Stomach (tissue), 9 donors: ENCODE measurements around the gene FBXW8. TPM values are rescaled to one million over a fixed set of nuclear protein-coding genes. Genes with fewer than 3 reads are reported as not detected.

Source experiments
- DNase-seq, 2 donors: peaks; one replicate each; pipeline versions ENCODE4 v3.0.0 to v3.0.0-alpha.2; 2013 to 2019
- H3K27ac ChIP-seq, 5 donors: fragments of 200-600 bp in 4 of 5; sonication (generic) in 4 of 5; one replicate each; pipeline ENCODE4 v1.5.1; 2013 to 2019; ENCODE audit warnings: mild to moderate bottlenecking in 1 of 5, moderate library complexity in 1 of 5
- H3K27me3 ChIP-seq, 3 donors: fragments of 200-600 bp; sonication (generic); one replicate each; pipeline ENCODE4 v1.5.1; 2017 to 2019; ENCODE audit warnings: mixed run types in 1 of 3
- H3K36me3 ChIP-seq, 4 donors: fragments of 200-600 bp; sonication (generic); 1 replicate in 3 of 4; 2 replicates in 1 of 4; pipeline ENCODE4 v1.5.1; 2016 to 2019
- H3K4me1 ChIP-seq, 4 donors: fragments of 200-600 bp; sonication (generic); one replicate each; pipeline ENCODE4 v1.5.1; 2016 to 2019
- H3K4me3 ChIP-seq, 4 donors: fragments of 200-600 bp; sonication (generic) in 3 of 4; one replicate each; pipeline ENCODE4 v1.5.1; 2016 to 2019; ENCODE audit warnings: mild to moderate bottlenecking in 1 of 4
- H3K9me3 ChIP-seq, 4 donors: fragments of 200-600 bp; sonication (generic); one replicate each; pipeline ENCODE4 v1.5.1; 2016 to 2019
- EP300 ChIP-seq: sonication (generic); formaldehyde crosslinking; IDR thresholded peaks from one replicate; pipeline ENCODE4 v1.6.1; 2017; ENCODE audit warnings: antibody characterized with exemption
- POLR2A ChIP-seq, 4 donors: fragments of 450-650 bp; IDR thresholded peaks; one replicate each; pipeline ENCODE4 v1.6.1; 2016; ENCODE audit warnings: antibody characterized with exemption in 4 of 4, control low read depth in 2 of 4, mild to moderate bottlenecking in 1 of 4, moderate library complexity in 1 of 4
- POLR2AphosphoS5 ChIP-seq, 3 donors: sonication (generic); formaldehyde crosslinking; IDR thresholded peaks; one replicate each; pipeline ENCODE4 v1.6.1; 2016; ENCODE audit warnings: antibody characterized with exemption in 3 of 3
- WGBS, 5 donors: extraction: QIAGEN DNeasy Blood & Tissue Kit in 3 of 5; methylation state at CpG; one replicate each; pipeline versions ENCODE4 v1.1.5 to v1.1.7; 2013 to 2018; 5-methylcytosine and 5-hydroxymethylcytosine counted together
- intact Hi-C: fragments of 100-400 bp; cut with DNase I; formaldehyde crosslinking; loops from one replicate; pipeline ENCODE4 v1.15.1; 2023; ENCODE audit warnings: low total_unique reads
- polyA plus RNA-seq, 3 donors: library from polyadenylated mRNA; stranded (reverse); fragments of 200-250 nt; gene quantifications; one replicate each; pipeline ENCODE4 v1.2.3, GENCODE V29; 2013
- total RNA-seq, 5 donors: library from RNA; depleted of rRNA; stranded (reverse); fragments of >200 nt; gene quantifications; one replicate each; pipeline versions ENCODE4 v1.1.0 to v1.2.3, GENCODE V29; 2014 to 2016
- TF ChIP-seq, protein P1 (sequence below), 7 experiments: fragments of 450-650 bp in 4 of 7; fragments of 200-600 bp in 3 of 7; sonication (generic) in 3 of 7; IDR thresholded peaks; one replicate each; pipeline ENCODE4 v1.5.1; 2016 to 2019; ENCODE audit warnings: antibody characterized with exemption in 7 of 7, control low read depth in 2 of 7, mild to moderate bottlenecking in 1 of 7
- donor health status: healthy with polysubstance abuse.
- donor health status: Bipolar disorder and iron deficiency.
- donor health status: healthy.

FBXW8 gene
- total and polyA plus RNA-seq, 8 donors: 3.2 to 28.7 (median 6.7) TPM

DNA sequence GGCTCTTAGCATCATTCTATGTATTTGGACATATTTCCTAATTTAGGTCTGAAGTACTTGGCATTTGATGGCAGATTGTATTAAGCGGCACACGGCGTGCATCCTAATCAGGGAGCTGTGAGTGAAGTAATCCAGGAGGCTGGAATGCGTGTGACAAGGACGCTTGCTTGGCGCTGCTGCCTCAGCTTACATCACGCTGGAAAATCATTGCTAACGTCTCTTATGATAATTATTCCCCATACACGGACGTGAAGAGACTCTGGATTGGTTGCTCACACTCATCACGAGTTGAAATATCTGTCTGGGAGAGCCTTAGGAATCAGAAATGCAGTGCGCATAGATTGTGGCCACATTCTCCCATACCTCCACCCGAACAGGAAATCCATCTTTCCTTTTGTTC lies 85.3 kb downstream of the FBXW8 start:
- H3K4me1 ChIP-seq: no peaks in the 10 kb centered on the region
- TF ChIP-seq POLR2AphosphoS5 (IDR thresholded peaks at IDR 0.05) (no peak), POLR2A (IDR thresholded peaks at IDR 0.05) (no peak), EP300 (no peak)
- TF ChIP-seq, protein P1, sequence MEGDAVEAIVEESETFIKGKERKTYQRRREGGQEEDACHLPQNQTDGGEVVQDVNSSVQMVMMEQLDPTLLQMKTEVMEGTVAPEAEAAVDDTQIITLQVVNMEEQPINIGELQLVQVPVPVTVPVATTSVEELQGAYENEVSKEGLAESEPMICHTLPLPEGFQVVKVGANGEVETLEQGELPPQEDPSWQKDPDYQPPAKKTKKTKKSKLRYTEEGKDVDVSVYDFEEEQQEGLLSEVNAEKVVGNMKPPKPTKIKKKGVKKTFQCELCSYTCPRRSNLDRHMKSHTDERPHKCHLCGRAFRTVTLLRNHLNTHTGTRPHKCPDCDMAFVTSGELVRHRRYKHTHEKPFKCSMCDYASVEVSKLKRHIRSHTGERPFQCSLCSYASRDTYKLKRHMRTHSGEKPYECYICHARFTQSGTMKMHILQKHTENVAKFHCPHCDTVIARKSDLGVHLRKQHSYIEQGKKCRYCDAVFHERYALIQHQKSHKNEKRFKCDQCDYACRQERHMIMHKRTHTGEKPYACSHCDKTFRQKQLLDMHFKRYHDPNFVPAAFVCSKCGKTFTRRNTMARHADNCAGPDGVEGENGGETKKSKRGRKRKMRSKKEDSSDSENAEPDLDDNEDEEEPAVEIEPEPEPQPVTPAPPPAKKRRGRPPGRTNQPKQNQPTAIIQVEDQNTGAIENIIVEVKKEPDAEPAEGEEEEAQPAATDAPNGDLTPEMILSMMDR (IDR thresholded peaks at IDR 0.05): no peak
- no peak overlapping the region for H3K4me3 ChIP-seq
- H3K27ac ChIP-seq: no peak overlapping the region
- H3K36me3 ChIP-seq: peaks cover 0 to 55% (median 42%) of the 10 kb centered on the region in 4 donors
- intact Hi-C loops: no loop called here
- 87 to 91% (median 91%) methylated on average over 13 of the region's 13 CpGs for WGBS, 5 donors
- H3K9me3 ChIP-seq: no peaks in the 10 kb centered on the region
- DNase-seq: no peak
- no peaks in the 10 kb centered on the region for H3K27me3 ChIP-seq

DNA sequence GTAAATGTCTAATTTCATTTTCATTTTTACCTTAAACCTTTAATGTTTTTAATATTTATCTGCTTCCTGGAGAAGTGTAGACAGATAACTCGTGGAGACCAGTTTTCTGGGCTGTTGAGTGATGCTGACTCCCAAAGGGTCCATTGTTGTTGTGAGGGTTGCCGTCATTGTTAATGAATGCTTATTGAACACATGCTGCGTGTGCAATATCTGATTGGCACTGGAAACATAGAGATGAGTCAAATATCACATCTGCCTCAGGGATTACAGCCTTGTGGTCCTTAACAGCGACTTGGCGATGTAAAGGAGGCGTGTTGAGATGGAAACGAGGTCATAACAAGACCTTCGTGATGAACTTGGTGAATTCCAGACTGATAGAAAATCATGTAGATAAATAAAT lies 85.9 kb downstream of the FBXW8 start:
- TF ChIP-seq POLR2A (IDR thresholded peaks at IDR 0.05): no peak
- TF ChIP-seq, protein P1 (IDR thresholded peaks at IDR 0.05): no peak
- TF ChIP-seq POLR2AphosphoS5 (IDR thresholded peaks at IDR 0.05): no peak
- no peak for TF ChIP-seq EP300
- 85 to 89% (median 88%) methylated on average over 8 of the region's 8 CpGs for WGBS, 5 donors
- H3K4me3 ChIP-seq: no peak overlapping the region
- H3K27ac ChIP-seq: no peak overlapping the region
- peaks cover 0 to 55% (median 40%) of the 10 kb centered on the region in 4 donors for H3K36me3 ChIP-seq
- H3K27me3 ChIP-seq: no peaks in the 10 kb centered on the region
- H3K4me1 ChIP-seq: no peaks in the 10 kb centered on the region
- no peak for DNase-seq
- H3K9me3 ChIP-seq: no peaks in the 10 kb centered on the region
- intact Hi-C loops: no loop called here

DNA sequence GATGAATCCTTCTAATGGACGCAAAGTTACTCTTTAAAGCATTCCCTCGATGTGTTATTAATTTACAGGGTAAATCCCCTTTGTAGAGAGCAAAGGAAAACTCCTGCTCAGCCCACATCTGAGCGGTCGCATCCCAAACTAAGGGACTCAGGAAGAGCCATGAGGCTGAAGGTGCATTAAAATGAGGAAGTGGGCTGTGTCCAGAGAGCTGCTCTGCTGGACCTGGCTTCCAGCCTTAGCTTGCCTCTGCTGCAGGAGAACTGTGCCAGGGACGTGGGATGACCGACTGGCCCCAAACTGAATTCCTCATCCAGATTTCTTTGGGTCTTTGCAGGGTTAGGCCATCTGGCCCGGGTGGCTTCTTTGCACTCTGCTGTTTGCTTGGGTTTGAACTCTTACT lies 88.3 kb downstream of the FBXW8 start:
- Histone ChIP-seq H3K9me3 (no peaks in the 10 kb centered on the region), H3K4me3 (no peak overlapping the region), H3K27ac (no peak overlapping the region), H3K36me3 (peaks cover 0 to 61% (median 50%) of the 10 kb centered on the region in 4 donors), H3K27me3 (no peaks in the 10 kb centered on the region), H3K4me1 (peaks cover 0 to 4% (median 0%) of the 10 kb centered on the region in 4 donors)
- DNase-seq: no peak
- TF ChIP-seq, protein P1 (IDR thresholded peaks at IDR 0.05): no peak
- TF ChIP-seq POLR2AphosphoS5 (IDR thresholded peaks at IDR 0.05): no peak
- no peak for TF ChIP-seq EP300
- no peak for TF ChIP-seq POLR2A (IDR thresholded peaks at IDR 0.05)
- intact Hi-C loops: no loop called here
- 83 to 91% (median 89%) methylated on average over 7 of the region's 7 CpGs for WGBS, 5 donors

DNA sequence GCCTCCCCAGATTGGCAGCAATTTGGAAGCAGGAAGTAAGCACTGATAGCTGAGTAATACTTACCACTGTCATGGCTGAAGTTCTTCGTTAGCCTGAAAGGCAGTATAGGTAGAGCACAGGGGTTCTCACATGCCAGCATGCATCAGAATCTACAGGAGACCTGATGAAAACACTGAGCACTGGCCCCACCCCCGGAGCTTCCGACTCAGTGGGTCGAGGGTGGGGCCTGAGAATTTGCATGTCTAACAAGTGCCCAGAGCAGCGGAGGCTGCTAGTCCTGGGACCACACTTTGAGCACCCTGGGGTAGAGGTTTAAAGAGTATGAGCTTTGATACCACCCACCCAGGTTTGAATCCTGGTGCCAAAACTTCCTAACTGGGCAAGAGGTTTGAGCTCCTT lies 89.6 kb downstream of the FBXW8 start:
- Histone ChIP-seq H3K27me3 (no peaks in the 10 kb centered on the region), H3K4me3 (no peak overlapping the region), H3K9me3 (no peaks in the 10 kb centered on the region), H3K27ac (no peak overlapping the region), H3K36me3 (peaks cover 9 to 62% (median 57%) of the 10 kb centered on the region in 4 donors), H3K4me1 (peaks cover 0 to 4% (median 0%) of the 10 kb centered on the region in 4 donors)
- intact Hi-C loops: no loop called here
- TF ChIP-seq EP300 (no peak), POLR2A (IDR thresholded peaks at IDR 0.05) (no peak), POLR2AphosphoS5 (IDR thresholded peaks at IDR 0.05) (no peak)
- TF ChIP-seq, protein P1 (IDR thresholded peaks at IDR 0.05): no peak
- DNase-seq: no peak
- 80 to 94% (median 83%) methylated on average over 5 of the region's 5 CpGs for WGBS, 5 donors
